SKM-1 treated with dmso at 0.1 percent for 144 hours (cell line): Measurements from ENCODE around the gene MYL12B.

ENCODE experiments used
- DNase-seq: peaks from one replicate; lab custom pipeline; 2025; ENCODE audit not compliant: unreplicated experiment; lab: John Stamatoyannopoulos, UW

The MYL12B gene

DNA sequence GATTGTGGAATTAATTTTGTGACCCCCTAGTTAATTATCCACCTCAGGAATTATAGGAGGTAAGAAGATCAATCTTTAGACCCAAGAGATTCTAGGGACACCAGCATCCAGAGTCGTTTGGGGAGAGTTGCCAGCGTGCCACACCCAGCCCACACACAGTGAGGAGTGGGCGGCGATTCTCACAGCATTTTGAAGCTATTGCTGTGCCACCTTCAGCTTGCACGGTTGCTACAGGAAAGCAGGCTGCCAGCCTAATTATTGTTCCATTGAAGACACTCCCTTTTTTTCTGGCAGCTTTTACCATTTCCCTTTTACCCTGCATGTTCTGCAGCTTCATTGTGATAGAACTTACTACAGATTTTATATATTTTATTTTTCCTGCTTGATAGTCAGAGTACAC, 27.5 kb upstream of the MYL12B start:
- DNase-seq, result no peak

DNA sequence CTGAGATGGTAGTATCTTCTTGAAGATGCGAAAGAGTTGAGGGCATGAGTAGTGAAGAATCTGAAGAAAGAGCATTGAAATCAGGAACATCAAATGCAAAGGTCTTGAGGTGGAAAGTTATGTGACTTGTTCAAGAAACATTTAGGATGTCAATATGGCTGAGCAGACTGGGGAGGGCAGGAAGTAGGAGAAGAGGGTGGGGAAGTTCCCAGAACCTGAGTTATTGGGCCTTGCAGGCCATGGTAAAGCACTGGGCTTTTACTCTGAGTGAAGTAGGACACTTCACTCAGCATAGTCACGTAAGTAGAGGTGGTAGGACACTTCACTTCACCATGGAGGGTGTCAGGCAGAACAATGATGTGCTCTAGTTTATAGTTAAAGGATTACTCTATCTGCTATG, 26.1 kb upstream of the MYL12B start:
- no peak for DNase-seq

DNA sequence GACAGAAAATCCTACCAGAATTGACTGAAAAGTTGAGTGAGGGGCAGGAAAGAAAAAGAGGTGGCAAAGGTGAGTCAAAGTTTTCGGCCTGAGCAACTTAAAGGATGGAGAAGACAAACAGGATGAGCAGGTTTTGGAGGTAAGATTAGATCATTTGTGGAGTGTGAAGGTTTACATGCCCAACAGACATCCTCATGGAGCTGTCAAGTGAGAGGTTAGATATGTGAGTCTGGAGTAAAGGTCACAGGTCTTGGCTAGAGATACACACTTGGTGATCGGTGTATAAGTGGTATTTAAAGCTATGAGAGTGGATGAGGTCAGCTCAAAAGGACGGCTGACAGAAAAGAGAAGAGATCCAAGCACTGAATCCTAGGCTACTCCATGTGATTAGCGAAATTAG, 25.5 kb upstream of the MYL12B start:
- DNase-seq, result no peak

DNA sequence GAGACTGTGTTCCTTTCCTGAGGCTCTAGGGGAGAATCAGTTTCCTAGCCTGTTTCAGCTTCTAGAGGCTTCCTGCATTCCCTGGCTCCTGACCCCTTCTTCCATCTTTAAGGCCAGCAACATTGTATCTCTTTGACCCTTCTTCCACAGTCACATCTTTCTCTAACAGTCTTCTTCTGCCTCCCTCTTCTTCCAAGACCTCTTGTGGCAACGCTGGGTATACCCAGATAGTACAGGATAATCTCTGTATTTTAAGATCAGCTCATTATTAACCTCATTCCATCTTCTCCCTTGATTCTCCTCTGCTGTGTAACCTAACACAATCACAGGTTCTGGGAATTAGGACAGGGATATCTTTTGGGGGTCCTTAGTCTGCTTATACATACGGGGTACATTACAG, 23.2 kb upstream of the MYL12B start:
- DNase-seq, result no peak

DNA sequence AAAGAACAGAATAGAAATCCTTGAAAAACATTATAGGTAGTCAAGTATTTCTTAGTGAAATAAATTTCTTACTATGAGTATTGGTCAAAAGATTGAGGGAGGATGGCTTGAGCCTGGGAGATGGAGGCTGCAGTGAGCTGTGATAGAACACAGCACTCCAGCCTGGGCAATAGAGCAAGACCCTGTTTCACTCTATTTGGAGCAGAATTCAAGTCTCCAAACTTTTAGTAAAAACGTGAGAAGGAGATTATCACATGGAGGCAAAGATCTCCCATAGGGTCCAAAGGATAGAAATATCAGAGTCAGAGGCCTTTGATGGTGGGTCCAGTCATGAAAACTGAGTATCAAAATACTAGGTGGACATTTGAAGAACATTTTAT, 16.8 kb upstream of the MYL12B start:
- no peak for DNase-seq

DNA sequence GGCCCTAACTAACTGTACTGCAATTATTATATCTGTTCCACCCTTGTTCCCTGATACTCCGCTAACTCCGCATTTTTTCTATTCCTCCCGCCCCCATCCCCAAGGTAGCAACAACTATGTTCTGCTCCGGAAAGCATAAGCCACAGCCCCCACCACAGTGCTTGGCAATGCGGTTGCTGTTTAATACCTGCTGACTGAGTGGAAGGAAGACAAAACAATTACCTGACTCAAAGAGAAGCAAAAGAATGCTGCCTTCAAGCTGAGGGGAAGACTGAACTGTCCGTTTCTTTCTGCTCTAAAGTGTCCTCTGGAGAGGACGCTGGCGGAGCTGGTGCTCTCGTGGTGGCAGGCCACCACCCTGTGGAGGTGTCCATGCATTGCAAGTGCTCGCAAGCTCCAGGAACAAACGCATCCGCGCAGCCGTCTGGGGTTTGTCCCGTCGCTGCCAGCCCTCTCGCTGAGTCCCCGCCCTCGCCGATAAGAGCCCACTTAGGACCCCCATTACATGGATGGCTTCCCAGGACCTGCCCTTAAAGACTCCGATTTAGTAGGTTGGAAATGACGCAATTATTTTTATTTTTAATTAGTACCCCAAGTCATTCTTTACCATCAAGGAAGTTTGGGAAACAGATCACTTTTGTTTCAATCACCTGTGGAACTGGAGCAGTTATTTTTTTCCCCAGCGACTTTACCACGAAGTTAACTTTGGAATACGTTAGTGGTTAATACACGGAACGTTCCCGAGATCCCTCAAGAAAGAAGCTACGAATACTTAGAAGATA, 15.9 kb upstream of the MYL12B start:
- peak; percentile 82 for DNase-seq

DNA sequence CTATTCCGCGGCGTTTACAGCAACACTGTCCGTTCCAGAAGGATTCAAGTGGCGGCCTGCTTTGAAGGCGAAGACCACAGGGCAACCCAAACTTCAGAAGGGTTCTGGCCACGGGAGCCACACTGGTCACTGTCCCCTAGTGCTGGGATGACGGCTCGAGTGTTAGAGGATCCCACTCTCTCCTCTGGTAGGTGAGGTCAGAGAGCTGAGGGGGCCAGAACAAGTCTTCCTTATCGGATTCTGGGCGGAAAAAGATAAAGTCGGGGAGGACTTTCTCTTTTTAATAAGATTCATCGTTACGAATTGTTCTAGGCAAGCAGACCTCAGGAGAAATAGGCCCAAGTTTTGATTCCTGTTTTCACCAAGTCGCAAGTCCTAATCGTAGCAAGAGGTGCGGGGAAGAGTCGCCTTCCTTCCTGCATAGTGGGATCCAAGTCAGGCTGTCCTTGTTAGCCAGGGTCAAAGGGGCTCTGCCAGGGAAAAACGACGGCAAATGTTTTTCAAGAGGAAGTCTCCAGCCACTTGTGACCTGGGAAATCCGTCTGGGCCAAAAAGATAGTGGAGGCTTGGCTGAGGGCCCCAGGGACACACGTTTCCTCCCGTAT, 15.2 kb upstream of the MYL12B start:
- peak; percentile 60 for DNase-seq

DNA sequence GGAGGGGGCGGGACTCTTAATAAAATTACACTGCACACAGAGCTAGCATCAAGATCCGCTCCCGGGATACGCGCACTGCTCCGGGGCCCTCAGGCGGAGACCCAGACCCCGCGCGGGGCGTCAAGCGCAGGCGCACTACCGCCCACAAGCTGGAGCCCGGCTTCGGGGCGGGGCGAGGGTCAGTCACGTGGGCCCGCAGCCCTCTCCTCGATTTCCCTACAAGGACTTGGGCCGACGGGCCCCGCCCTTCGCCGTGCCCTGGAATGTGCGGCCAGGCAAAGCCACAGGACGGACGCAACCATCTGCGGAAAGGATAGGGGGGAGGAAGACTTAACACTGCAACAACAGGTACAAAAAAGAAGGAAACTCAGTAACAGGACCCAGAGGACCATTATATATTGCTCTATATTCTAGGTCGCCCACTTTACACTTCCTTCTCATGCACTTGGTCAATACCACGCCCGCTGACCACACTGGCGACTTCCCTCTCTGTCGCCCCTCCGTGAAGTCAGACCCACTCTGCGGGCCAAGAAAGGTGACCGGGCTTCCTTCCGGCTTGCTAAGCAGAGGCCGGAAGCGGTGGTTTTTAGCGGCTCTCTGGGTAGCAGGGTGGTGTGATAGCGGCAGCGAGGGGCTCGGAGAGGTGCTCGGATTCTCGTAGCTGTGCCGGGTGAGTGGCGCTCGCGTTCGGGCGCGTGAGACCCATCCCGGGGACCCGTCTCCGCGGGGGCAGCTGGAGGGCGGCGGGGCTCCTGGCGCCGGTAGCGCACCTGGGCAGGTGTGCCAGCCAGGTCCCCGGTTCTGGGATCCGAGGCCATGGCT, 14.5 kb upstream of the MYL12B start, which contains the start of gene MYL12A:
MYL12A (plus strand) TSS at position 562 of the 822 bp plus-strand sequence. CDS start 5,447 bp downstream, outside the sequence.
- DNase-seq, result peak; percentile 95

DNA sequence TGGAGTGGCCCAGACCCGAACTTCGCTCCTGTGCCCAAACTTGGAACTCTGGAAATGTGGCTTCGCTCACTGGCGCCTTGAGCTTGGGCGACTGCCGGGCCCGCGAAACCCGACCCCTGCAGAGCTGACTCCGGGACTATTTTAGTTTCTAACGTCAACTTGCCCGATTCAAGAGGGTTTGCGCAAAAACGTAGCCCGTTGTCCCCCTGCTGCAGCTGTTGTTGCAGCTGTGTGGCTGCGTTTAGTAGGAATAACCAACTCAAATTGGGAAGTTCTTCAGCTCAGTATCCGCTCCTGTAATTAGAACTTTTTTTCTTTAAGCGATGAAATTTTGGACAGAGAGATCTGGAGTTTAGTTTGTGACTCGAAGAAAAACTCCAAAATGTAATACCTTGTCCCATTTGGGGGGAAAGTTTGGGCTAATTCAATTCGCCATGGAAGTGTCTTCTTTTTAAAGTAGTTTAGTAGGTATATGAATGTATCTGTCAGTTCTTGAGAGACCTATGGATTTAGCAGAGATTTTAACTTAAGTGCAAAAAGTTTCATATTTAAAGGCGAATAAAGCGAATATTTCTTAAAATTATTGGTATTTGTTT, 13.8 kb upstream of the MYL12B start:
- DNase-seq, result peak; percentile 24

DNA sequence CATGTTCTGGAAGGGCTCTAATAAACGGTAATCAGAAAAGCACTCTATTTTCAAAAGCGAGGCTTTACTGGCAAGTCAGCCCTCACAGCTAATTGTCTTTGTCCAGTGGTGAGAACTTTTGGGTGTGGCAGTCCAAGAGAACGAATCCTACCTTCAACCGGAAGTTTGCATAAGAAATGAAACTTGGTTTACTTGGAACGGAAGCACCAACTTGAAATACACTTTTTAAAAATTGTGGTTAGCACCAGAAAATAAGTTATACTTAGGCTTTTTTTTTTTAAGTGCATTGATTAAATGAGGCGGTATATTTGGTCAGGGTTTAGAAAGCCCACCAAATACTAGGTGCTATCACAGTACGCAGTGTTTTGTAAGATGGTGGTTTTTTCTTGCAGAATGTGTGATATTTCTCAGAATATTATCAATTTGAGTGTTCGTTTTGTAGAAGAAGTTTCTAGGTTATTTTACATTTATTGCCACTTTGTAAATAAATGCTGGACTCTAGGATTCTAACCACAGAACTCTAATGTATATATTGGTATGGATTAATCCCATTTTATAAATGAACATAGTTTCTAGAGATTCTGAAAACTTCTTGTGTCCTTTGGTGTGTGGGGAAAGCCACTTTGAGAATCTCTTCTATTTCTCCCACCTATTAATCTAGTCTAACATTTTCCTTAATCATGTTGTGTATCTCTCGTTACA, 13.1 kb upstream of the MYL12B start:
- DNase-seq, result peak; percentile 32

DNA sequence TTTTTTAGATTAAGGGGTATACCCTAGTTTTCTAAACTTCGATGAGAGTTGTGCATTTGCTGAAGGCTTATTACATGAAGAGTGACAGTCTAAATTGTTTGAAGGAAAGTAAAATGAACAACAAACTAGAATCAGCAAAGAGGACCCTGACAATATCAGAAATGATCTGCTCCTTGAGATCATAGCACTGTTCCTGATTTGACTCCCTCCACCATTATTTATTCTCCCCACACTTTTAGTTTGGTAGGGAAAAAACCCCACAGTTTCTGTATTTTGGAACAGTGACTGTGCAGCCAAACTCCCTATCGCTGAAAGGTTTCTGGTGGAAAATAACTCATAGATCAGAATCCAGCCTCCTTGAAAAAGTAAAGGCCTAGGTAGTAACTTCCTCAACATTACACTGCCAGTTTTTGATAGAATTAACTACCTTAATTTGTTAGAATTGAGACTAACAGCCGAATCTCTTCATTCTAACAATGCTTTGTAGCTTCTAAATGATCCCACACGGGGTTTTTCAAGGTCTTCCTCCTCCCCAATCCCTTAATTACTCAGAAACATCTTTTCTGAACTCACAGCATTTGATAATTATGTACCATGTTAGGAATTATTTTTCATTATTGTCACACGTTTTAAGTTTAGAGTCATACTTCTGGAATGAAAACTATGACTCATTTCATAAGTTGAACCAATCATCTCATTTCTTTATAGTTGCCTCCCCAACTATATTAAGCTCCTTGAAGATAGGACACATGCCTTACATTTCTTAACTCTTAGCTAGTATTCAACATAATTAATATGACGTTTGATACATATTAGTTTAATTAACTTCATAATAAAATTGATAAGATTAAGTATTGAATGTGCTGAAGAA, 11.5 kb upstream of the MYL12B start:
- DNase-seq, result no peak

DNA sequence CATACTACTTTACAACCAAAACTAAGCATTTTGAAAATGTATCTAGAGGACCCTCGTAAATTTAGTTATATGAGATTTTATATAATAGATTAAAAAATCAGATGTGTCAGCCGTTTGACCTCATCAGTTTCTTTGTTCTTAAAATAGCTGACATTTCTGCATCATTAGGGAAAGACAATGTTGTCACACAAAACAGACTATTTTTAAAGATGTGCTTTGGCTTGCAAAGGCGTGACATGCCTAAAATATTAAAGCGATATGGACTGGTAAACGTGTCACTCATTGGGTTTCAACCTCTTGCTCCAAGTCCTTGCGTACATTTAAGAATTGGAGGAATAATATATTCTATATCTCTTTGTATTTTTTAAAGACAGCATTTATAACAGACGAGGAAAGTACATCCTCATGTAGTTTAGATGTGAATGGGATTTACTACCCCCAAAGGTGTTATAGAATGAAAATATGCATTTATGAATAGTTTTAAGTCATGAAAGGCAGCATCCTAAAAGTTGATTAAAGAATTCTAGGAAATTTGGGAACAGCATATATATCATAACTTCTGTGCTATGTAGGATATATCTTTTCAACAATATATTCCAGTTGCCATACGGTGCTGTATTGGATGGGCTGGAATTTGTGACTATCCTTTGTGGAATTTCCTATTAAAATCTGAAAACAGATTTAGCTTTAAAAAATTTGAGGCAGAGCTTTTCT, 10.5 kb upstream of the MYL12B start:
- DNase-seq, result no peak

DNA sequence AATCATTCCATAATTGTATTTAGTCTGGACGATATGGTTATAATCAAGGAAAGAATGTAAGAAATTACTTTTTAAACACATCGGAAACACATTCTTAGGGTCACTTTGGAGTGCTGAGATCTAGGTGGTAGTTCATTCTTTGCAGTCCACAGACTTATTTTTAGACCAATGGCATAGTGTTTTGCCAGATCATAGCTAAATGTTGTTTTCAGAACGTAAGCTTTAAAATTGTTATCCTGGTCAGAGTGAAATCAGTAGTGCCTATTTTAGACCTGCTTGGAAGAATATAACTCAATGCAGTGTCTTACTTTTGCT, 10.0 kb upstream of the MYL12B start:
- DNase-seq, result no peak

DNA sequence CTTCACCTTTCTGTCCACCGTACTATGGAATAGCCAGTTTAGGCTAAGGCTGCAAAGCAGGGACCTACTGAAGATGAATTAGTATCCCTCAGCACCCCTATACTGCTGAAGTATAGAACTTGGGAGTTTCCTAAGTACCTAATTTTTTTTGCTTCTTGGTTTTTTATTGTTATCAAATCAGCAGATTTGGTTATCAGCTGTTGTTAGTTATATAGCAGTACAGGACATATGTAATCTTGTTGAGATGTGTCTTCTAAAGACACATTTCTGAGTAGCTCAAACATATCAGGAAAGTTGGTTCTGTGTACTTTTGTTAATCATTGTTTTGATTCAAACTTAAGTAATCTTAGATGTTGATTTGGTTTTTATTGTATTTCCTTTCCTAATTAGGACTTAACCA, 9.1 kb upstream of the MYL12B start:
- no peak for DNase-seq

DNA sequence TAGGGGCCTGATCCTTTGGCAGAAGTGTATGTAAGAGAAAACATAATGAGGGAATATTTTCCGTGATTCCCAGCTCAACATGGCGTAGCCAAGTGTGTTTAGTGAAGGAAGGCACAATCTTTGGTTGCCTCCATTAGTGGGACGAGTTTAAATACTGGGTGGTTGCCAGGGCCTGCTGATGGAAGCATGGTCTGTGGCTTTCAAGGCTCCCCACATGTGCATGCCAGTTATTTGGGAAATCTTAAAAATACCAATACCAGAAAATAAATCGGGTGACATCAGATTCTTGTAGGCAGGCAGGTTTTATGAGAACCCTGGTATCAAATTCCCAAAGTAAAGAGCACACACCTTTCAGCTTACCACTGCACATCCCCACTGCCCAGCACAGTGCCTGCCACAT, 7.2 kb upstream of the MYL12B start:
- no peak for DNase-seq

DNA sequence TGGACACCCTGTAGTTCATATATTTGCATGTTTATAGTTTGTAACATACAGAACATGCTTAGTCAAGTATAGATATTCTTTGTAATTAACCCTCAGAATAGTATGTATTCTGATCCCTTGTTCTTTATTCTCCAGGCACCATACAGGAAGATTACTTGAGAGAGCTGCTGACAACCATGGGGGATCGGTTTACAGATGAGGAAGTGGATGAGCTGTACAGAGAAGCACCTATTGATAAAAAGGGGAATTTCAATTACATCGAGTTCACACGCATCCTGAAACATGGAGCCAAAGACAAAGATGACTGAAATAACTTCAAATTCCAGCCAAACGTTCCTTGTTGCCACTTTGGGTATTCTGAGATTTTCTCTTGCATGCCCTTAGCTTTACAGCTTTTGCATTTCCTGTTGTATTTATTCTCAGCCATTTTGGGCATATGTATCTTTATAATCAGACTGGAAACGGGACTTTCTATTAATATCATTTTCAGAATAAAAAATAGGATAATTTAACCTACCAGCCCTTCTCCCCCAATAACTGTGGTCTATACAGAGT, 6.2 kb upstream of the MYL12B start:
- DNase-seq, result no peak

DNA sequence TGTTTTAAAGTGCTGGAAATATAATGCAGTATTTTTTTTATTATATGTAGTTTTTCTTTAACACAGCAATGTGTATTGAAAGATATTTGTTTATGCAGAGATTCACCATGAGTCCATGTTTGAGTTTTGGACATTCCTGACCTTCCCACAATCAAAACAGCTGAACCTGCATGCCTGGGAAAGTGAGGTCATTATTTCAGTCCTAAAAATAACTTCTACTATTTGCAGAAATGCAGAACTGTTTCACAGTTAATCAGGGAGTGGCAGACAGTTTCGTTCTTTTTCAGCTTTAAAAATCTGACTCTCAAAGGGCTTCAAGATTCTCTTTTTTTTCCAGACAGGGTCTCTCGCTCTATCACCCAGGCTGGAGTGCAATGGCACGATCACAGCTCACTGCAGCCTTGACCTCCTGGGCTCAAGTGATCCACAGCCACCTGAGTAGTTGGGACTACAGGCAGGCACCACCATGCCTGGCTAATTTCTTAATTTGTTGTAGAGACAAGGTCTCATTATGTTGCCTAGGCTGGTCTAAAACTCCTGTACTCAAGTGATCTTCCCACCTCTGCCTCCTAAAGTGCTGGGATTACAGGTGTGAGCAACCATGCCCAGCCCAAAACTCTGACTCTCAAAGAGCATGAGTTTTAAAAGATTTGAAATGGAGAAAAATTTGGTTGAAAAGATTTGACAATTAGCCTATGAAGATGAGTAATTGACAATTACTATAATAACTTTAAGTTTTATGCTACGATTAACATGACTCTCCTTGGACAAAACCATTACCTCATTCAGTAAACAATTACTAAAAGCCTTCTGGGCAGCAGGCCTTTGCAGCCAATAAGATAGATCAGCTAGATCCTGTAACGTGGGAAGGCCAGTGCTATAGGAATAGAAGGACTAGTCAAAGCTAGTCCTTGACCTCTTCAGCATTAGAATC, 5.0 kb upstream of the MYL12B start:
- DNase-seq, result no peak

DNA sequence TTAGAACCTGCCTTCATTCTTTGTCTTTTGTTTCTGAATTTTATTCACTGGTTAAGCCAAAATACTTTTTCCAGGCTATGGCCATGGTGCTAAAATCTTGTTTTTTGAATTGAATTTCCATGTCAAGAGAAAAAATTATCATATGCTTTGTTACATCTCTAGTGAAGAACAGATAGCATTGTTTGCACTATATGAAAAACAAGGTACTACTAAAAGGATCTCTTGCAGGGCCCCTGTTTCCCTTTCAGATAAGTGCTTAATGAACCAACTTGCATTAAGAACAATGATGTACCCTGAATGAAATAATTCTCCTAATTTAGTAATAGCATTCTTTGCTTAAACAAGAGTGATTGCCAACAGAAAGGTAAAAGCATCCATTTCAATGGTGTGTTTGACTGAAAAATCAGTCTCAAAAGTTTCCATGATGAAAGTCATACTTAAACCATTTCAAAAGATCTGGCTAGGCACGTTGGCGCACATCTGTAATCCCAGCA, 4.3 kb upstream of the MYL12B start:
- DNase-seq, result no peak
